GM20000 (cell line): ENCODE results near the gene AGAP1.

Experiments
- DNase-seq: peaks from one replicate; pipeline ENCODE4 v3.0.0; 2012; ENCODE audit warnings: low spot score
- CTCF ChIP-seq: IDR thresholded peaks from 2 replicates; pipeline ENCODE4 v1.5.1; 2012; ENCODE audit warnings: mild to moderate bottlenecking, control low read depth; ENCODE audit errors: extremely low read depth, missing control alignments

Gene AGAP1

DNA sequence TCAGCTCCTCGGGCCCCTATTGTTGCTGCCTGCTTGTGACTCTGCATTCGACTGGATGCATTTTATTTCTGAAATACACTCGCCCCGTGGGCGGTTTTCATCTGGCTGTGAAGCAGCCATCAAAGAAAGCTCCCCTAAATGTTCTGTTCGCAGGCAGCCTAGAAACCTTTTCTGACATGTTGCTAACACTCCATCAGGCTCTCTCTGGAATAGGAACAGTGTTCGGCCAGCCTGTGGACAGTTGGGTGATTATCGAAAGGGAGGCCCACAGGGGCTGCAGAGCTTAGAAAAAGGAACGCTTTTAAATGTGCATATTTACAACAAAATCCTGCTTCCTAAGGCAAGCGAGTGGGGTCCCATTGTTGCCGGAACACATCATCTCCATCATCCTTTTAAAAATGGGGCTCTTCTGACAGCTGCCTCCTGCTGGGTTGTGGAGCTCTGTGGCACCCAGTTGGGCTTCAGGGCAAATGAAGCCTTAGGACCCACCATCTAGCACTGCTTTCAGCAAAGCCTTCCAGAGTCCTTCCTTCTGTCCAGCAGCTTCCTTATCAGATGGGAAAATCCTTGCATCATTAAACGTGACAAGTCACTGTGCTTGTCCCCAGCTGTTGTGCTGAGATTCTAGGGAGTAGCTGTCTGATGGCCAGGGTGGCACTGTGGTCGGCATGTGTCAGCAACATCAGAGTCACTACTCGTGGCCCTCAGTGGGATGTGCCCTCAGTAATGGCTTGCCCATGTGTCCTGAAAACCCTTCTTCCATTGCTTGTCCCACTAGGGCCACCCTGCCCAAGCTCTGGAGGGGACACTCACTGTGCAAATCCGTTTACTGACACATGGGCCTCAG lies 571.7 kb downstream of the AGAP1 start:
- no peak for TF ChIP-seq CTCF
- no peak for DNase-seq

DNA sequence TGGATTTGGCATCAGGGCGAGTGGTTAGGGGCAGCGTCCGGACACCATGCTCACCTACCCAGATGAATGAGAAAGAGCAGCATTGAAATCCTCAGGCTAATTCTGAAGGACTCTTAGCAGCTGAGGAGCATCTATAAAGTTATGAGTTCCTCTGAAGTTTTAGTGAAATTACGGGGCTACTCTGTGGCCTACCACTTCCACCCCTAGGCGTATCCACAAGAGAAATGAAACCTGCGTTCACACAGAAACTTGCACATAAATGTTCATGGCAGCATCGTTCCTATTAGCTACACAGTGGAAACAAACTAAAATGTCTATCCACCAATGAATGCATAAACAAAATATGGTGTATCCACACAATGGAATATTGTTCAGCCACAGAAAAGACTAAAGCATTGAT lies 576.4 kb downstream of the AGAP1 start:
- DNase-seq: no peak

DNA sequence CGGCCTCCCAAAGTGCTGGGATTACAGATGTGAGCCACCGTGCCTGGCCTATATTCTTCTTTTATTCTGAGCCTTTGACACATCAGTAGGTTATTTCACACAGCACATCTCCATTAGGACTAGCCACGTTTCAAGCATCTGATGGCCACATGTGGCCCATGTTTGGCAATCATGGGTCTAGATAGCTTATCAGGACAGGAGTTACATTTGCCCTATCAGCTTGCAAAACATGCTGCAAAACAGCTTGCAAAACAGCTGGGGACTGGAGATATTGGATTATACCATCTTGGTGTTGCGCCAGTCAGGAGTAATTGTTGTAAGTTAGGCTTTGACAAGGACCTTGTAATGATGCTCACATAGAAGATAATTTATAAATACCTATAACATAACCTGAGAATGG lies 579.4 kb downstream of the AGAP1 start:
- DNase-seq: no peak
- no peak for TF ChIP-seq CTCF

More for the DNA sequence above, 576.4 kb downstream of the AGAP1 start:
- TF ChIP-seq CTCF: no peak

DNA sequence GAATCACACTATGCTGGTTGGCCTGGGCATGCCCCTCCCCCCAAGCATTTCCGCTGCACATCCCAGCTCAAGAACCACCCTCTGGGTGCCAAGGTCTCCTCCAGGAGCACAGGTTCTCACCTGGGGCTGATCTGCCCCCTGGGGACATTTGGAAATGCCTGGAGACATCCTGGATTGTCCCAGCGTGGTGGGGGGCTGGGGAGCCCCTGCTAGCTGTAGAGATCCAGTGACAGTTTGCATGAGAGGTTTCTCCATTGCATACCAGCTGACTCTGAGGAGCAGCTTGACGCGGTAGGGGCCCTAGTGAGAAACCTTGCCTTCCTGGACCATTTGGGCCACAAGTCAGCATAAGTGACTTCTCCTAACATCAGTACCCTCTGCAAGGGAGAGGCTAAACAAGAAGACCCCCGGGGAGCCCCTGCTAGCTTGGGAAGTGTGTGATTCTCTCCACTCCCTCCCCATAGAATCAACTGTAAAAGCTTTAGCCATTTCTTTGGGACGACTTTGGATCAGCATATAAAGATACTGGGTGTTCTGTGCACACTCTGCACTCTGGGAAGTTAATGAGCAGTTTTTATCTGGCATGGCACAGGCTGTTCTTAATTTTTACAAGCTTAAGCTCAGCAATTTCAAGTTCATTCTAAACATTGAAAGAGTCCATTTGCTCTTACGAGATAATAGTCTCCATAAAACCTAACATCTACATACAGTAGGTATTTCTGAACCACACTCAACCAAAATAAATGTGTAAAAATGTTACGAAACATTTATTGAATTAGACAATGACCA lies 580.2 kb downstream of the AGAP1 start:
- TF ChIP-seq CTCF: no peak

GRCh38 chr2:236075802-236076201 lies 582.0 kb downstream of the AGAP1 start:
- DNase-seq: no peak
- no peak for TF ChIP-seq CTCF

More for the DNA sequence above, 580.2 kb downstream of the AGAP1 start:
- DNase-seq: no peak

GRCh38 chr2:236078297-236079255 lies 584.7 kb downstream of the AGAP1 start:
- TF ChIP-seq CTCF: no peak

DNA sequence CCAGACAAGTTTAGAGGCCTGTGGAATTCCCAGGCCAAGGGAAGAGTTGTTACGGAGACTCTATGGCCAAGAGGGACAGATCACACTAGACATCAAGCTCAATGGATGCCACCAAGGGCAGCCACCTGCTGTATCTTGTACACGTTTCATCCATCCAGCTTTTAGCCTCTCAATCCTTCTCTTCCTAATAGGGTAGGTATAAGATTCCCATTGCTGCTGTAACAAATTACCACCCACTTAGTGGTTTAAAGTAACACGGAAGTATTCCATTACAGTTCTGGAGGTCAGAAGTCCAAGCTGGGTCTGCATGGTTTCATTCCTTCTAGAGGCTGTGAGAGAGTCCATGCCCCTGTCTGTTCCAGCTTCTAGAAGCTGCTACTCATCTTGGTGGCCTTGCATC lies 586.6 kb downstream of the AGAP1 start:
- DNase-seq: no peak

More at GRCh38 chr2:236078297-236079255, 584.7 kb downstream of the AGAP1 start:
- no peak for DNase-seq

More for the DNA sequence above, 586.6 kb downstream of the AGAP1 start:
- TF ChIP-seq CTCF: no peak
